ENCODE results near the gene PLS3.
"Not testable (repeated sequence)": the region's sequence is repeated elsewhere in the genome, so short reads cannot be mapped to it uniquely, and the experiment has no call there.

Gene PLS3, protein sequence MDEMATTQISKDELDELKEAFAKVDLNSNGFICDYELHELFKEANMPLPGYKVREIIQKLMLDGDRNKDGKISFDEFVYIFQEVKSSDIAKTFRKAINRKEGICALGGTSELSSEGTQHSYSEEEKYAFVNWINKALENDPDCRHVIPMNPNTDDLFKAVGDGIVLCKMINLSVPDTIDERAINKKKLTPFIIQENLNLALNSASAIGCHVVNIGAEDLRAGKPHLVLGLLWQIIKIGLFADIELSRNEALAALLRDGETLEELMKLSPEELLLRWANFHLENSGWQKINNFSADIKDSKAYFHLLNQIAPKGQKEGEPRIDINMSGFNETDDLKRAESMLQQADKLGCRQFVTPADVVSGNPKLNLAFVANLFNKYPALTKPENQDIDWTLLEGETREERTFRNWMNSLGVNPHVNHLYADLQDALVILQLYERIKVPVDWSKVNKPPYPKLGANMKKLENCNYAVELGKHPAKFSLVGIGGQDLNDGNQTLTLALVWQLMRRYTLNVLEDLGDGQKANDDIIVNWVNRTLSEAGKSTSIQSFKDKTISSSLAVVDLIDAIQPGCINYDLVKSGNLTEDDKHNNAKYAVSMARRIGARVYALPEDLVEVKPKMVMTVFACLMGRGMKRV

DNA sequence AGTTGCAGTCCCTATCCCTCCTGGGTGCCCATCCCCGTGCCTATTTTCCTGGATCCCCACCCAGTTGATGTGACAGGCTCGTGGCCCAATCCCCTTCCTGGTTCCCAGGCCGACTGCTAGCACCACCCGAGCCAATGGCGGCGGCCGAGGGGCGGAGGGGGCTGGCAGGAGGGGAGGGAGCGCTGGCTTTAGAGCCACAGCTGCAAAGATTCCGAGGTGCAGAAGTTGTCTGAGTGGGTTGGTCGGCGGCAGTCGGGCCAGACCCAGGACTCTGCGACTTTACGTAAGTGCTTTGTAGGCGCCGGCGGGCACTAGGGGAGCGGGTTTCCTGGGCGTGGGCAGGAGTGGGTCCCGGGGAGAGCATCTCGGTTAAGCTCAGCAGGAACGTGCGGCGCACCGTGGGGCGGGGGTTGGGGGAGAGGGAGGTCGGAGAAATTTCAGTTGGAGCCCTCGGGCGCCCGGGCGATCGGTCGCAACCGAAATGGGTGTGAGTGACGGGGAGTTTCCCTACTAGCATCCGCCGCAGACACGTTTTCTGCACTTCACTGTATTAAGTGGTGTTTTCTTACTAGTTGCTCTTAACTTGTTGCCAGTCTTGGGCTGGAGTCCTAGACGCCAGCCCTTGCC, at the start of gene PLS3:
TSS of gene PLS3 (plus strand) at position 197 of the 627 bp plus-strand sequence. CDS start 49,077 bp downstream, outside the sequence.
- H3K4me3 Mint-ChIP-seq: peak within 1 kb of the TSS; percentile 61 to 83
- peak; percentile 5 to 16 for DNase-seq
- peaks cover 10% of the 10 kb centered on the region for H3K4me1 Mint-ChIP-seq

GRCh38 chrX:115518113-115518512, 42.9 kb upstream of the PLS3 start:
- H3K27ac Mint-ChIP-seq: no peak overlapping the region
- H3K4me3 Mint-ChIP-seq: no peak overlapping the region
- ATAC-seq (no peak), DNase-seq (no peak)
- H3K4me1 Mint-ChIP-seq: no peaks in the 10 kb centered on the region
- H3K9me3 Mint-ChIP-seq: no peaks in the 10 kb centered on the region
- H3K27me3 Mint-ChIP-seq: no peaks in the 10 kb centered on the region

More for the DNA sequence above, at the start of gene PLS3:
- ATAC-seq: peak; percentile 86
- peaks cover 24% of the 10 kb centered on the region for H3K27me3 Mint-ChIP-seq
- no peaks in the 10 kb centered on the region for H3K9me3 Mint-ChIP-seq
- H3K27ac Mint-ChIP-seq: no peak within 1 kb of the TSS

DNA sequence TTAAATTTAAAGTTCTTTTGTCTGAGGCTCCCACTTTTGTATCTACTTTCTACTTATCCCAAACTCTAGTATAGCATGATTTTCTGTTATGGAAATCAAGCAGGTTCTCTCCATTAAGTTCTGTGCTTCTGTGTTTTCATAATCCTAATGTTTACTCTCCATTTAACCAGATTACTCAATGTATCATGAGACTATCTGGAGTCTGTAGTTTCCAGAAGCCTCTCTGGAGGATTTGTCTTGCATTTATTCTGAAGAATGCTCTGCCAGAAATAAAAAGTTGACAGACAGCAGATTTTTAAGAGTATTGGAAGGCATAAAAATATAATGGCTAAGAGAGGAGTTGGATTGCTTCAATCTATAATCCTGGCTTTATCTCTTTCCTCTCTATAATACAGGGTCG, 39.2 kb upstream of the PLS3 start:
- no peaks in the 10 kb centered on the region for H3K4me1 Mint-ChIP-seq
- no peak overlapping the region for H3K4me3 Mint-ChIP-seq
- H3K9me3 Mint-ChIP-seq: no peaks in the 10 kb centered on the region
- no peak overlapping the region for H3K27ac Mint-ChIP-seq
- H3K27me3 Mint-ChIP-seq: no peaks in the 10 kb centered on the region
- DNase-seq: no peak
- ATAC-seq: no peak

GRCh38 chrX:115522952-115523351, 38.0 kb upstream of the PLS3 start:
- ATAC-seq: no peak
- Mint-ChIP-seq H3K9me3 (no peaks in the 10 kb centered on the region), H3K4me3 (no peak overlapping the region), H3K27ac (no peak overlapping the region), H3K4me1 (no peaks in the 10 kb centered on the region), H3K27me3 (no peaks in the 10 kb centered on the region)
- DNase-seq: no peak

- ATAC-seq (no peak), DNase-seq (no peak)
- H3K4me3 Mint-ChIP-seq: no peak overlapping the region
- no peaks in the 10 kb centered on the region for H3K27me3 Mint-ChIP-seq
- no peak overlapping the region for H3K27ac Mint-ChIP-seq
- no peaks in the 10 kb centered on the region for H3K4me1 Mint-ChIP-seq
- H3K9me3 Mint-ChIP-seq: no peaks in the 10 kb centered on the region
Measured at GRCh38 chrX:115525486-115525885, 35.5 kb upstream of the PLS3 start.

DNA sequence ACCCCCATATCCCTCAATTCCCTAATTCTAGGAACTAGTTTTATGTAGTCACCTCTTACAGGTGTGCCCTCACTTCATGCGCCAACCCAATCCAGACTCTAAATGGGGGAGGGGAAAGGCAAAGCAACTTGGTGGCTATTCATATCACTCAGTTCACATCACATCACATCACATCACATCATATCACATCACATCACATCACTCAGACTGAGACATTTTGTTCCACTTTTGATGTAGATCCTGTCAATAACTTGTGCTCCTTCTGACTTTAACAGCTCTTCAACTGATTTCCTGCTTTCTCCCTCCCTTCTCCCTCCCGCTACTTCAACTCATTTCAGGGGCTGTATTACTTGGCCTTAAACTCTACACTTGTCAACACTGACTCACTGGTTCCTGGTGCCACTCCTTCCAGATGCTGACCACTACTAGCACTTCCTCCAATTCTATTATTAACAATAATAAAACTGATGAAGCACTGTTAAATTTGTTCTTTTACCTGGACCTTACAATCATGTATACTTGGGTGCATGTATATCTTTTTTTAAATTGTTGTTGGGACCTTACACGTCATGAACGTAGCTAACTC, 29.1 kb upstream of the PLS3 start:
- ATAC-seq (no peak), DNase-seq (no peak)
- no peaks in the 10 kb centered on the region for H3K27me3 Mint-ChIP-seq
- H3K4me1 Mint-ChIP-seq: no peaks in the 10 kb centered on the region
- H3K9me3 Mint-ChIP-seq: no peaks in the 10 kb centered on the region
- H3K4me3 Mint-ChIP-seq: no peak overlapping the region
- H3K27ac Mint-ChIP-seq: no peak overlapping the region

DNA sequence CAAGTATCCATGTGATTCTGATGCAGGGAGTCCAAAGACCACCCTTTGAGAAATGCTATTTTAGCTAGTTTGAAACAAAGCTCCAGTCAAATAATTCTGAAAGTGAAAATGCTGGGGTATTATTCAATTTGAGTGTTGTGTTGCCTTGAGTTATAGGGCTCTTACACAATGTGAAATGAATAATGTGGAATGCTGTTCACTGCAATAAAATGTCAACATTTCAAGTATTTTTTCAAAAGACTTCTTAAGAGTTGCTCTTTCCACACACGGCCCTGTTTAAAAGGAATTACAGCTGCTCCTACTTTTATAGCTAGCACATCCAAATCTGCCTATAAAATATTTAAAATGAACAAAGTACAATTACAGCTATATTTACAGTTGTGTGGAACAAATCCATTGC, 27.5 kb upstream of the PLS3 start:
- ATAC-seq (no peak), DNase-seq (no peak)
- no peaks in the 10 kb centered on the region for H3K9me3 Mint-ChIP-seq
- no peaks in the 10 kb centered on the region for H3K27me3 Mint-ChIP-seq
- no peak overlapping the region for H3K27ac Mint-ChIP-seq
- no peak overlapping the region for H3K4me3 Mint-ChIP-seq
- H3K4me1 Mint-ChIP-seq: no peaks in the 10 kb centered on the region

GRCh38 chrX:115534383-115534782, 26.6 kb upstream of the PLS3 start:
- DNase-seq (no peak), ATAC-seq (no peak)
- Mint-ChIP-seq H3K27ac (no peak overlapping the region), H3K4me1 (no peaks in the 10 kb centered on the region), H3K4me3 (no peak overlapping the region), H3K27me3 (no peaks in the 10 kb centered on the region), H3K9me3 (no peaks in the 10 kb centered on the region)

DNA sequence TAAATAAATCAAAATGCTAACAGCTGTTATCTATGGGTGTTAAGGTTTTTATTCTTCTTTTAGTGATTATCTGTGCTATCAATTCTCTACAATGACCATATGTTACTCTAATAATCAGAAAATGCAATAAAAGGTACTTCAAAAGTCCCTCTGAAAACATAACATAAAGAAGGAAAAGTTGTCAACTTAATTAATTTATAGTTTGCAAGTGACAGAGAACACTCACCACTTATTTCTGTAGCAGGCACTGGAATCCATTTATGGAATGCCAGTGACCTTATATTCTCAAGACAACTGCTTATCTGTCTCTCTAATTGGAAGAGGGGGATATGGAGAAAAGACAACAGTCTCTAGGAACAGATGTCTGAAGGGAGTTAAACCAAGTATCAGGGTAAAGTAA, 25.6 kb upstream of the PLS3 start:
- Mint-ChIP-seq H3K27ac (no peak overlapping the region), H3K4me1 (no peaks in the 10 kb centered on the region), H3K9me3 (no peaks in the 10 kb centered on the region), H3K4me3 (no peak overlapping the region), H3K27me3 (no peaks in the 10 kb centered on the region)
- DNase-seq (no peak), ATAC-seq (no peak)

DNA sequence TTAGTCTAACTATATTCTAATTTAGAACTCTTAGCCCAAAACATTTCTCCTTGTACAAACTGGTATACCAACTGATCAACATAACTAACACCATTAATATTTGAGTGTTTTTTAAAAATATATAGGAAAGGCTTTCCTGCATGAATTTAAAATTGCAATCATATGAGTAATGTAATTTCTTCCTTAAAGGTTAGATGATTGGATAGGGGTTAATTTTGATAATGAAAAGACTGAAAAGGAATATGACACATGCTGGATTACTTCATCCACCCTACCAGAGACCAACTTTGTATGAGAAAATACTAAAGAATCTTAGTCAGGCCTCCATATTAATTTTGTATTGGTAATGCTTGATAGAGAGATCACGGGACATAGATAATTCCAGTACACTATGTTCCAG, 25.1 kb upstream of the PLS3 start:
- Mint-ChIP-seq H3K27ac (no peak overlapping the region), H3K4me3 (no peak overlapping the region), H3K9me3 (no peaks in the 10 kb centered on the region), H3K27me3 (no peaks in the 10 kb centered on the region), H3K4me1 (no peaks in the 10 kb centered on the region)
- DNase-seq: no peak
- ATAC-seq: no peak

- no peaks in the 10 kb centered on the region for H3K9me3 Mint-ChIP-seq
- no peaks in the 10 kb centered on the region for H3K4me1 Mint-ChIP-seq
- DNase-seq (no peak), ATAC-seq (no peak)
- H3K27me3 Mint-ChIP-seq: peaks cover 9% of the 10 kb centered on the region
- H3K27ac Mint-ChIP-seq: no peak overlapping the region
- H3K4me3 Mint-ChIP-seq: no peak overlapping the region
Measured at GRCh38 chrX:115539841-115540240, 21.1 kb upstream of the PLS3 start.

DNA sequence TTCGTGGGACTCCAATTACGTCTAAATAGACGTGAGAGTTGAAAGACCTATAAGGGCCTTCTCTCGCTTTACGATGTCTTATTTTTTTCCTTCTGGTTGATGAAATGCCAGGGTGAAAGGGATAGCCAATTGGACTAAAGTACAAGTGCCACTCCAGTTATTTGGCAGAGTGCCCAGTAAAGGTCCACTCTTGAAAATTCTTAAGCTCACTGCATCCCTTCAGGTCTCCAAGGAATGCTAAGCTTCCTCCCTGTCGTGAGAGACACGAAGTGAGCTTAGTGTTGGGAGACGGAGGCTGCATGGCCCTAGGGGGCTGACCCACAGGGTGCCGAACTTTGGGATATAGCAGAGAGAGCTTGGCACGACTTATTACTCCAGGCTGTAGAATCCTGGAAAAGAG, 19.9 kb upstream of the PLS3 start:
- not testable (repeated sequence) for DNase-seq, H3K9me3 Mint-ChIP-seq, H3K27me3 Mint-ChIP-seq, H3K4me1 Mint-ChIP-seq, H3K4me3 Mint-ChIP-seq, ATAC-seq, H3K27ac Mint-ChIP-seq

DNA sequence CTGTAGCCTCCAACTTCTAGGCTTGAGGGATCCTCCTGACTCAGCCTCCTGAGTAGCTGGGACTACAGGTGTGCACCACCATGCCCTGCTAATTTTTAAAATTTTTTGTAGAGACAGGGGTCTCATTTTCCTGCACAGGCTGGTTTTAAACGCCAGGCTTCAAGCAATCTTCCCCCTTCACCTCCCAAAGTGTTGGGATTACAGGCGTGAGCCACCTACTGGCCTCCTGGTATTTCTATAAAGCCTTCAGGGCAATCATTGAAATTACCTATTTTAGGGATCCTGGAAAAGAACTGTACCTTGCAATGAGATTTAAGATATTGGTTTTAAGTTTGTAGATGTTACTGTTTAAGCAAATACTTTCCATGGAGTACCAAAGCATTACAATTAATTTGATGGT, 13.5 kb upstream of the PLS3 start:
- H3K4me1 Mint-ChIP-seq: no peaks in the 10 kb centered on the region

DNA sequence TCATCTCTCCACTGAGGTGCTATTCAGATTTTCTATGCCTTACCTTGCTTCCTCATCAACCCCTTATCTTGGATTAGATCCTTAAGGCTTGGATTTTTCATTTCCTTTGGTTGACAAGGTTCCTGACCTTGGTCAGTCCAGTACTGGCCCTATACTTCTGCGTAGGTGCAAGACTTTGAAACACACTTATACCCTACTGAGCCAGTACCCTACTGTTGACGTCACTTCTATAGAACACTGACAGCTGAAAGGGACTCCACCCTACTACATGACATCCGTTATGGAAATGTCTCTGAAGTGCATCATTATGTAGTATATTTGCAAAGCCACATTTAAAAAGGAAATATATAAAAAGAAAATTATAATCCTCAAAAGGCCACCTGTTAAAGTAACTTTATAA, 12.0 kb upstream of the PLS3 start:
- Mint-ChIP-seq H3K4me1 (no peaks in the 10 kb centered on the region), H3K9me3 (no peaks in the 10 kb centered on the region), H3K27me3 (peaks cover 3% of the 10 kb centered on the region), H3K27ac (no peak overlapping the region), H3K4me3 (no peak overlapping the region)
- ATAC-seq (no peak), DNase-seq (no peak)

More for the DNA sequence above, 13.5 kb upstream of the PLS3 start:
- no peak overlapping the region for H3K4me3 Mint-ChIP-seq
- DNase-seq: no peak
- H3K9me3 Mint-ChIP-seq: no peaks in the 10 kb centered on the region
- peaks cover 9% of the 10 kb centered on the region for H3K27me3 Mint-ChIP-seq
- H3K27ac Mint-ChIP-seq: no peak overlapping the region
- no peak for ATAC-seq

DNA sequence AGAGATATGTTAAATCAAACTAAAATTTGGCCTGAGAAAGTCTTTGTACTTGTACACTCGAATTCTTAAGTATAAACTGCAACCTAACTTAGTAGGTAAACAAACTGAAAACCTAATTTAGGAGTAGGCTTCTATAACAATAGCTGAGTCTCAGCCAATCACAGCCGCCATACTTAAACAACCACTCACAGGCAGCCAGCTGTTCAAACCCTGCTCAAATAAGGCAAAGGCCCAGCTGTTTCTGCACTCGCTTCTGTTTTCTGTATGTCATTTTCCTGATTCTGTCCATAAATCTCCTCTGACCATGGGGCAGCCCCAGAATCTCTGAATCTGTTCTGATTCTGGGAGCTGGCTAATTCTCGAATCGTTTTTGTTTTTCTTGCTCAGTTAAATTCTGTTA, 7.8 kb upstream of the PLS3 start:
- H3K9me3 Mint-ChIP-seq: no peaks in the 10 kb centered on the region
- H3K27ac Mint-ChIP-seq: no peak overlapping the region
- no peak overlapping the region for H3K4me3 Mint-ChIP-seq
- DNase-seq: no peak
- H3K27me3 Mint-ChIP-seq: peaks cover 5% of the 10 kb centered on the region
- ATAC-seq: no peak
- H3K4me1 Mint-ChIP-seq: no peaks in the 10 kb centered on the region

GRCh38 chrX:115559672-115560071, 1.3 kb upstream of the PLS3 start:
- H3K27me3 Mint-ChIP-seq: peaks cover 24% of the 10 kb centered on the region

More at GRCh38 chrX:115559672-115560071, 1.3 kb upstream of the PLS3 start:
- Mint-ChIP-seq H3K4me1 (peaks cover 10% of the 10 kb centered on the region), H3K27ac (no peak overlapping the region), H3K4me3 (no peak overlapping the region), H3K9me3 (no peaks in the 10 kb centered on the region)
- ATAC-seq (no peak), DNase-seq (no peak)
